MM.1S (cell line): ENCODE measurements around the gene F12.

ENCODE experiments used
- DNase-seq: peaks from one replicate; pipeline ENCODE4 v3.0.0-alpha.2; 2015
- H2AFZ ChIP-seq: fragments of 300-600 bp; sonication (generic); 2 replicates; pipeline ENCODE4 v1.6.0; 2016; ENCODE audit warnings: antibody characterized with exemption, low read length
- H3F3A ChIP-seq: fragments of 300-600 bp; sonication (generic); 2 replicates; pipeline ENCODE4 v1.6.1; 2016; ENCODE audit warnings: mild to moderate bottlenecking, antibody characterized with exemption, low read length, moderate library complexity, mixed read lengths; ENCODE audit not compliant: insufficient read depth
- H3K27ac ChIP-seq: fragments of 300-600 bp; sonication (generic); 2 replicates; pipeline ENCODE4 v1.5.1; 2016; ENCODE audit warnings: mild to moderate bottlenecking, low read length
- H3K27me3 ChIP-seq: fragments of 300-600 bp; sonication (generic); replicated peaks from 2 replicates; pipeline ENCODE4 v1.6.0; 2016; ENCODE audit warnings: low read length; ENCODE audit not compliant: insufficient read depth
- H3K36me3 ChIP-seq: fragments of 300-600 bp; sonication (generic); replicated peaks from 2 replicates; pipeline ENCODE4 v1.6.1; 2016; ENCODE audit warnings: mild to moderate bottlenecking, low read length, mixed read lengths; ENCODE audit not compliant: insufficient read depth
- H3K4me1 ChIP-seq: fragments of 300-600 bp; sonication (generic); 2 replicates; pipeline ENCODE4 v1.6.1; 2016; ENCODE audit warnings: low read length, mixed read lengths
- H3K4me2 ChIP-seq: fragments of 300-600 bp; sonication (generic); 2 replicates; pipeline ENCODE4 v1.6.0; 2016; ENCODE audit warnings: low read depth, low read length
- H3K4me3 ChIP-seq: fragments of 300-600 bp; sonication (generic); 2 replicates; pipeline ENCODE4 v1.5.1; 2016; ENCODE audit warnings: low read length, mixed read lengths
- H3K79me2 ChIP-seq: fragments of 300-600 bp; sonication (generic); 2 replicates; pipeline ENCODE4 v1.6.1; 2016; ENCODE audit warnings: mixed run types, low read length, mixed read lengths
- H3K9ac ChIP-seq: fragments of 300-600 bp; sonication (generic); 2 replicates; pipeline ENCODE4 v1.6.1; 2016; ENCODE audit warnings: low read length, mixed read lengths
- H3K9me2 ChIP-seq: fragments of 300-600 bp; sonication (generic); replicated peaks from 2 replicates; pipeline ENCODE4 v1.6.1; 2016; ENCODE audit warnings: mild to moderate bottlenecking, low read length, mixed read lengths; ENCODE audit not compliant: insufficient read depth
- H3K9me3 ChIP-seq: fragments of 300-600 bp; sonication (generic); replicated peaks from 2 replicates; pipeline ENCODE4 v1.6.1; 2016; ENCODE audit warnings: mild to moderate bottlenecking, low read length, mixed read lengths; ENCODE audit not compliant: insufficient read depth
- H4K20me1 ChIP-seq: fragments of 300-600 bp; sonication (generic); 2 replicates; pipeline ENCODE4 v1.6.1; 2016; ENCODE audit warnings: mild to moderate bottlenecking, low read length, moderate library complexity, mixed read lengths; ENCODE audit not compliant: insufficient read depth
- CTCF ChIP-seq: fragments of 300-600 bp; sonication (generic); IDR thresholded peaks from 2 replicates; pipeline ENCODE4 v1.5.1; 2016; ENCODE audit warnings: antibody characterized with exemption, low read length, mixed read lengths
- EZH2 ChIP-seq: fragments of 300-600 bp; sonication (generic); optimal IDR thresholded peaks from 2 replicates; pipeline ENCODE3; 2017; ENCODE audit warnings: low read depth, mild to moderate bottlenecking, antibody characterized with exemption, low read length, mixed read lengths
- EZH2phosphoT487 ChIP-seq: fragments of 300-600 bp; sonication (generic); IDR thresholded peaks from 2 replicates; pipeline ENCODE4 v1.6.1; 2018; ENCODE audit warnings: antibody characterized with exemption, low read length

F12 gene

GRCh38 chr5:177438468-177438867 lies 29.1 kb upstream of the F12 start:
- H3K4me1 ChIP-seq: 0 out of 2 replicates have a peak, but pooled peaks cover 12% of the 10 kb centered on the region
- TF ChIP-seq CTCF (no peak), EZH2phosphoT487 (no peak), EZH2 (no peak)

GRCh38 chr5:177437623-177438022 lies 28.3 kb upstream of the F12 start:
- DNase-seq: no peak
- peaks cover 4% of the 10 kb centered on the region for H3K4me1 ChIP-seq
- no peak overlapping the region for H3K4me3 ChIP-seq
- H2AFZ ChIP-seq: no peak overlapping the region
- H3K9me2 ChIP-seq: no peaks in the 10 kb centered on the region
- no peak overlapping the region for H3K9ac ChIP-seq
- no peaks in the 10 kb centered on the region for H3K9me3 ChIP-seq
- H3K27ac ChIP-seq: no peak overlapping the region
- peaks cover 34% of the 10 kb centered on the region for H3K79me2 ChIP-seq
- no peaks in the 10 kb centered on the region for H3K27me3 ChIP-seq
- peaks cover 11% of the 10 kb centered on the region for H3K36me3 ChIP-seq
- peaks cover under 1% of the 10 kb centered on the region; the same call in 1 of the 2 replicates for H3F3A ChIP-seq
- H3K4me2 ChIP-seq: no peak overlapping the region
- H4K20me1 ChIP-seq: no peaks in the 10 kb centered on the region
- TF ChIP-seq EZH2 (no peak), CTCF (no peak), EZH2phosphoT487 (no peak)

More at GRCh38 chr5:177438468-177438867, 29.1 kb upstream of the F12 start:
- Histone ChIP-seq H3K9ac (no peak overlapping the region), H3F3A (peaks cover 6% of the 10 kb centered on the region), H3K27ac (no peak overlapping the region), H3K9me3 (no peaks in the 10 kb centered on the region), H3K36me3 (peaks cover 11% of the 10 kb centered on the region), H3K4me3 (no peak overlapping the region), H3K4me2 (no peak overlapping the region), H4K20me1 (no peaks in the 10 kb centered on the region), H3K27me3 (no peaks in the 10 kb centered on the region), H2AFZ (no peak overlapping the region), H3K9me2 (no peaks in the 10 kb centered on the region), H3K79me2 (peaks cover 25% of the 10 kb centered on the region)
- DNase-seq: no peak

- H3K36me3 ChIP-seq: peaks cover 19% of the 10 kb centered on the region
- DNase-seq: no peak
- H3K9me2 ChIP-seq: no peaks in the 10 kb centered on the region
- peaks cover 15% of the 10 kb centered on the region for H3K4me1 ChIP-seq
- H3K79me2 ChIP-seq: peaks cover 46% of the 10 kb centered on the region
- no peaks in the 10 kb centered on the region for H4K20me1 ChIP-seq
- H3F3A ChIP-seq: peaks cover 8% of the 10 kb centered on the region
- H3K27ac ChIP-seq: no peak overlapping the region
- no peak overlapping the region for H2AFZ ChIP-seq
- no peak overlapping the region for H3K9ac ChIP-seq
- TF ChIP-seq EZH2: no peak
- TF ChIP-seq CTCF: no peak
- TF ChIP-seq EZH2phosphoT487: no peak
- no peak overlapping the region for H3K4me3 ChIP-seq
- H3K9me3 ChIP-seq: no peaks in the 10 kb centered on the region
- H3K27me3 ChIP-seq: no peaks in the 10 kb centered on the region
- H3K4me2 ChIP-seq: no peak overlapping the region
These were observed 26.6 kb upstream of the F12 start for GRCh38 chr5:177435847-177436536.
